NCI-H69 (cell line): Measurements from ENCODE around the gene RTN1.
A peak's percentile ranks its signal among the peaks of the same experiment; 100 is the strongest.

ENCODE experiments used
- DNase-seq: peaks from one replicate; lab custom pipeline; 2025; lab: John Stamatoyannopoulos, UW

Gene RTN1

GRCh38 chr14:59870277-59871165 is at the start of gene RTN1:
Gene RTN1, minus strand, starts transcription at chr14:59870776. Its CDS starts 146 bp downstream, at chr14:59870630.
- DNase-seq: peak; percentile 87

GRCh38 chr14:59920378-59920683 is 49.8 kb upstream of the RTN1 start:
- DNase-seq: no peak

GRCh38 chr14:59919570-59920377 is 49.2 kb upstream of the RTN1 start, which contains the start of gene LRRC9:
Gene LRRC9, plus strand, starts transcription at chr14:59920144.
- DNase-seq: peak; percentile 98

- peak; percentile 69 for DNase-seq
Measured at GRCh38 chr14:59918824-59919569, 48.4 kb upstream of the RTN1 start.

- no peak for DNase-seq
Measured at GRCh38 chr14:59913187-59913586, 42.6 kb upstream of the RTN1 start.

GRCh38 chr14:59912443-59912842 is 41.9 kb upstream of the RTN1 start:
- no peak for DNase-seq

GRCh38 chr14:59905188-59905587 is 34.6 kb upstream of the RTN1 start:
- no peak for DNase-seq

- no peak for DNase-seq
Measured at GRCh38 chr14:59904184-59904583, 33.6 kb upstream of the RTN1 start.

GRCh38 chr14:59900556-59900955 is 30.0 kb upstream of the RTN1 start:
- no peak for DNase-seq

- peak; percentile 68 for DNase-seq
Measured at GRCh38 chr14:59897757-59898383, 27.3 kb upstream of the RTN1 start.

- DNase-seq: no peak
Measured at GRCh38 chr14:59895721-59896120, 25.1 kb upstream of the RTN1 start.

GRCh38 chr14:59890676-59891075 is 20.1 kb upstream of the RTN1 start:
- DNase-seq: peak; percentile 40

GRCh38 chr14:59882957-59883356 is 12.4 kb upstream of the RTN1 start:
- no peak for DNase-seq

- DNase-seq: no peak
Measured at GRCh38 chr14:59871166-59871495, 555 bp upstream of the RTN1 start.

GRCh38 chr14:59869381-59870255 is 958 bp downstream of the RTN1 start:
- peak; percentile 36 for DNase-seq

- DNase-seq: no peak
Measured at GRCh38 chr14:59868021-59868420, 2.6 kb downstream of the RTN1 start.

GRCh38 chr14:59863806-59864525 is 6.6 kb downstream of the RTN1 start:
- no peak for DNase-seq

- DNase-seq: no peak
Measured at GRCh38 chr14:59857328-59857727, 13.2 kb downstream of the RTN1 start.

- peak; percentile 25 for DNase-seq
Measured at GRCh38 chr14:59852350-59852749, 18.2 kb downstream of the RTN1 start.

GRCh38 chr14:59850458-59850857 is 20.1 kb downstream of the RTN1 start:
- DNase-seq: no peak
